Measurements from ENCODE around the gene LAMC3. TPM values are rescaled to one million over a fixed set of nuclear protein-coding genes. Genes with fewer than 3 reads are reported as not detected.
"Not testable (repeated sequence)": the region's sequence is repeated elsewhere in the genome, so short reads cannot be mapped to it uniquely, and the experiment has no call there.

LAMC3 gene
- total and polyA plus RNA-seq, 4 donors = 14.4 to 24.1 (median 17.8) TPM

DNA sequence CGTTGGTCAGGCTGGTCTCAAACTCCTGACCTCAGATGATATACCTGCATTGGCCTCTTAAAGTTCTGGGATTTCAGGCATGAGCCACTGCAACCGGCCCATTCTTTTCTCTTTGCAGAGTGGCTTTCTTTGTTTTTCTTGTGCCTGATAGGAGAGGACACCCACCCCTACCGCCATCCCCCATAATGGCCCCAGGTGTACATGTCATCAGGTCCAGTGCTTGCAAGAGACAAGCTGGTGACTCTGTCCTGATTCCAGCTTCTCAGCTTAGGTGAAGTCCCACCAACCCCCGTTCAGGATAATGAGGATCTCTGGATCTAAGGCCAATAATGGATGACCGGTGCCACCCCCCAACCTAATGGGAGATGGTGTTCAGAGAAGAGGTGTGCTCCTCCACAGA, 85.0 kb downstream of the LAMC3 start:
- Histone ChIP-seq H3K9me3 (ENCODE audit: control insufficient read depth, insufficient read depth, low read length) (no peaks in the 10 kb centered on the region), H3K27me3 (ENCODE audit: control insufficient read depth, insufficient read depth, low read length) (peaks cover 14% of the 10 kb centered on the region), H3K4me3 (ENCODE audit: low read depth, low read length) (no peak overlapping the region), H3K4me1 (ENCODE audit: control insufficient read depth, insufficient read depth, low read length) (peaks cover 56% of the 10 kb centered on the region), H3K36me3 (ENCODE audit: control insufficient read depth, insufficient read depth, low read length) (peaks cover 8% of the 10 kb centered on the region), H3K27ac (ENCODE audit: low read depth, low read length) (peak overlapping the region; percentile 15)
- WGBS (ENCODE audit: insufficient coverage) = 90% methylated on average over 2 of the region's 5 CpGs
- DNase-seq (ENCODE audit: low read depth in 4 of 6, low spot score in 6 of 6) = no peak

GRCh38 chr9:131094622-131095021, 85.6 kb downstream of the LAMC3 start:
- H3K36me3 ChIP-seq (ENCODE audit: control insufficient read depth, insufficient read depth, low read length) = peaks cover 8% of the 10 kb centered on the region
- H3K27me3 ChIP-seq (ENCODE audit: control insufficient read depth, insufficient read depth, low read length) = peaks cover 14% of the 10 kb centered on the region
- H3K4me3 ChIP-seq (ENCODE audit: low read depth, low read length) = no peak overlapping the region
- peaks cover 62% of the 10 kb centered on the region for H3K4me1 ChIP-seq (ENCODE audit: control insufficient read depth, insufficient read depth, low read length)
- no peaks in the 10 kb centered on the region for H3K9me3 ChIP-seq (ENCODE audit: control insufficient read depth, insufficient read depth, low read length)
- DNase-seq (ENCODE audit: low read depth in 4 of 6, low spot score in 6 of 6) = no peak
- 57% methylated on average over 12 of the region's 12 CpGs for WGBS (ENCODE audit: insufficient coverage)
- H3K27ac ChIP-seq (ENCODE audit: low read depth, low read length) = peak overlapping the region; percentile 15

DNA sequence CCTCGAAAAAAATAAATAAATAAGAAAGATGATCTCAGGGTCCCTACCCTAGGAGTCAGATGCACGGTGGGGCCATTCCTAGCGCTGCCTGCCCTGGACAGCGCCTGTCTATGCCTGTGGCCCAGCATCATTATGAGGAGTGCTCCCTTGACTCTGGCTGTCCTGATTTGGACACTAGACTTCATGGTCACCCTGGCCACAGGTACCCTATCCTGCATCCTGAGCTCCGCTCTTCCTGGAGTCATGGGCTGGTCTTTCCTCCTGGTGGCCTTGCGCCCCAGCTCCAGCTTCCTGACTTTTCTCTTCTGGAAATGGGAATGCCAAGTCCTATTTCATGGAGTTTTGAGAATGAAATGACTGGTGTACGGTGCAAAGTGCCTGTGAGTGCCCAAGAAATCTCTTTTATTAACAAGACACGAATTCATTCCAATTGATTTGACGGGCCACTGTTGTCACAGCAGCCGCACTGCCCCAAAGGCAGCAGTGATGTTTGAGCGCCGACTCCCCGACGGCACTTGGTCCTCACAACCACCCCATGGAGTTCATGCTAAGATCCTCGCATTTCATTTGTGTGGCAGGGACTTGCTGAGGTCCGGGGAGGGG, 86.8 kb downstream of the LAMC3 start:
- Histone ChIP-seq H3K27ac (ENCODE audit: low read depth, low read length) (peak overlapping the region; percentile 71), H3K9me3 (ENCODE audit: control insufficient read depth, insufficient read depth, low read length) (no peaks in the 10 kb centered on the region), H3K4me3 (ENCODE audit: low read depth, low read length) (peak overlapping the region; percentile 66), H3K4me1 (ENCODE audit: control insufficient read depth, insufficient read depth, low read length) (peaks cover 73% of the 10 kb centered on the region), H3K27me3 (ENCODE audit: control insufficient read depth, insufficient read depth, low read length) (peaks cover 14% of the 10 kb centered on the region), H3K36me3 (ENCODE audit: control insufficient read depth, insufficient read depth, low read length) (peaks cover 12% of the 10 kb centered on the region)
- no peak for DNase-seq (ENCODE audit: low read depth in 4 of 6, low spot score in 6 of 6)
- WGBS (ENCODE audit: insufficient coverage) = 29% methylated on average over 12 of the region's 16 CpGs

- Histone ChIP-seq H3K4me3 (ENCODE audit: low read depth, low read length) (peak within 1 kb of the TSS; percentile 66), H3K27ac (ENCODE audit: low read depth, low read length) (peak within 1 kb of the TSS; percentile 71), H3K9me3 (ENCODE audit: control insufficient read depth, insufficient read depth, low read length) (no peaks in the 10 kb centered on the region), H3K36me3 (ENCODE audit: control insufficient read depth, insufficient read depth, low read length) (peaks cover 10% of the 10 kb centered on the region), H3K27me3 (ENCODE audit: control insufficient read depth, insufficient read depth, low read length) (peaks cover 14% of the 10 kb centered on the region), H3K4me1 (ENCODE audit: control insufficient read depth, insufficient read depth, low read length) (peaks cover 72% of the 10 kb centered on the region)
- DNase-seq (ENCODE audit: low read depth in 4 of 6, low spot score in 6 of 6) = peak in 2 of 6 donors; percentile 78 to 85
- under 1% methylated on average over 76 of the region's 99 CpGs for WGBS (ENCODE audit: insufficient coverage)
These were observed 87.5 kb downstream of the LAMC3 start, which contains the start of gene AIF1L for GRCh38 chr9:131096269-131097125. Gene AIF1L (plus strand): TSS chr9:131096531. CDS start chr9:131096630, 99 bp downstream.

- peaks cover 10% of the 10 kb centered on the region for H3K36me3 ChIP-seq (ENCODE audit: control insufficient read depth, insufficient read depth, low read length)
- H3K27me3 ChIP-seq (ENCODE audit: control insufficient read depth, insufficient read depth, low read length) = peaks cover 14% of the 10 kb centered on the region
- peak overlapping the region; percentile 66 for H3K4me3 ChIP-seq (ENCODE audit: low read depth, low read length)
- H3K9me3 ChIP-seq (ENCODE audit: control insufficient read depth, insufficient read depth, low read length) = no peaks in the 10 kb centered on the region
- 19% methylated on average over 14 of the region's 19 CpGs for WGBS (ENCODE audit: insufficient coverage)
- peak overlapping the region; percentile 64 for H3K27ac ChIP-seq (ENCODE audit: low read depth, low read length)
- DNase-seq (ENCODE audit: low read depth in 4 of 6, low spot score in 6 of 6) = peak in 1 of 6 donors; percentile 49
- H3K4me1 ChIP-seq (ENCODE audit: control insufficient read depth, insufficient read depth, low read length) = peaks cover 75% of the 10 kb centered on the region
These were observed 88.4 kb downstream of the LAMC3 start for GRCh38 chr9:131097126-131097947.

DNA sequence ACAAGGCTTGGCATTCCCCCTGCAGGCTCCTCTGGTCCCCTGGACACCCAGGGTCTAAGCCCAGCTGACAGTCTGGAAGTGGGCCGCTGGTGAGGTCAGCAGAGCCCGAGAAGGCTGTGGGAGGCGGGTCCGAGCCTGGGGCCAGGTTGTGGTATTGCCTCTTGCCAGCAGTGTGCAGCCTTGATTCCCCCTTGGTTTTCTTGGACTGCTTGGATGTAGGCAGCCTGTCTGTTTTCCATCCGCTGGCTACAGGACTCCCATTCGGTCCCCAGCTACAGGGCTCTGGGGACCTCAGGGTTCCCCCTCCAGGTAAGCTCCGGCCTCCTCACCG, 88.9 kb downstream of the LAMC3 start:
- DNase-seq (ENCODE audit: low read depth in 4 of 6, low spot score in 6 of 6) = peak in 1 of 6 donors; percentile 57
- peaks cover 14% of the 10 kb centered on the region for H3K27me3 ChIP-seq (ENCODE audit: control insufficient read depth, insufficient read depth, low read length)
- peaks cover 10% of the 10 kb centered on the region for H3K36me3 ChIP-seq (ENCODE audit: control insufficient read depth, insufficient read depth, low read length)
- H3K27ac ChIP-seq (ENCODE audit: low read depth, low read length) = peak overlapping the region; percentile 64
- H3K9me3 ChIP-seq (ENCODE audit: control insufficient read depth, insufficient read depth, low read length) = no peaks in the 10 kb centered on the region
- H3K4me3 ChIP-seq (ENCODE audit: low read depth, low read length) = no peak overlapping the region
- peaks cover 75% of the 10 kb centered on the region for H3K4me1 ChIP-seq (ENCODE audit: control insufficient read depth, insufficient read depth, low read length)
- WGBS (ENCODE audit: insufficient coverage) = 49% methylated on average over 8 of the region's 8 CpGs

GRCh38 chr9:131098391-131099101, 89.6 kb downstream of the LAMC3 start:
- peak overlapping the region; percentile 64 for H3K27ac ChIP-seq (ENCODE audit: low read depth, low read length)

GRCh38 chr9:131099102-131099606, 90.2 kb downstream of the LAMC3 start:
- Histone ChIP-seq H3K27ac (ENCODE audit: low read depth, low read length) (no peak overlapping the region), H3K36me3 (ENCODE audit: control insufficient read depth, insufficient read depth, low read length) (peaks cover 14% of the 10 kb centered on the region), H3K9me3 (ENCODE audit: control insufficient read depth, insufficient read depth, low read length) (no peaks in the 10 kb centered on the region), H3K4me1 (ENCODE audit: control insufficient read depth, insufficient read depth, low read length) (peaks cover 74% of the 10 kb centered on the region), H3K27me3 (ENCODE audit: control insufficient read depth, insufficient read depth, low read length) (peaks cover 14% of the 10 kb centered on the region), H3K4me3 (ENCODE audit: low read depth, low read length) (no peak overlapping the region)
- peak in 1 of 6 donors; percentile 57 for DNase-seq (ENCODE audit: low read depth in 4 of 6, low spot score in 6 of 6)
- 66% methylated on average over 8 of the region's 8 CpGs for WGBS (ENCODE audit: insufficient coverage)

More at GRCh38 chr9:131098391-131099101, 89.6 kb downstream of the LAMC3 start:
- DNase-seq (ENCODE audit: low read depth in 4 of 6, low spot score in 6 of 6) = no peak
- Histone ChIP-seq H3K4me1 (ENCODE audit: control insufficient read depth, insufficient read depth, low read length) (peaks cover 74% of the 10 kb centered on the region), H3K27me3 (ENCODE audit: control insufficient read depth, insufficient read depth, low read length) (peaks cover 14% of the 10 kb centered on the region), H3K36me3 (ENCODE audit: control insufficient read depth, insufficient read depth, low read length) (peaks cover 10% of the 10 kb centered on the region), H3K4me3 (ENCODE audit: low read depth, low read length) (no peak overlapping the region), H3K9me3 (ENCODE audit: control insufficient read depth, insufficient read depth, low read length) (no peaks in the 10 kb centered on the region)
- 71% methylated on average over 13 of the region's 13 CpGs for WGBS (ENCODE audit: insufficient coverage)

DNA sequence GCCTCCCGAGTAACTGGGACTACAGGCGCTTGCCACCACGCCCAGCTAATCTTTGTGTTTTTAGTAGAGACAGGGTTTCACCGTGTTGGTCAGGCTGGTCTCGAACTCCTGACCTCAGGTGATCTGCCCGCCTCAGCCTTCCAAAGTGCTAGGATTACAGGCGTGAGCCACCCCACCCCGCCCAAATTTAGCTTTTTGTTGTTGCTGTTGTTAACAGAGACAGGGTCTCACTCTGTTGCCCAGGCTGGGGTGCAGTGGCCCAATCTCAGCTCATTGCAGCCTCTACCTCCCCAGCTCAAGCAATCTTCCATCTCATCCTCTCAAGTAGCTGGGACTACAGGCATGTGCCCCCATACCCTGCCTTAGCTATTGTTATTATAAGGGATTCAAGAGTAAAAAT, 90.9 kb downstream of the LAMC3 start:
- H3K9me3 ChIP-seq (ENCODE audit: control insufficient read depth, insufficient read depth, low read length); H3K4me3 ChIP-seq (ENCODE audit: low read depth, low read length); H3K27ac ChIP-seq (ENCODE audit: low read depth, low read length); DNase-seq (ENCODE audit: low read depth in 4 of 6, low spot score in 6 of 6); H3K27me3 ChIP-seq (ENCODE audit: control insufficient read depth, insufficient read depth, low read length): not testable (repeated sequence)
- Histone ChIP-seq H3K36me3 (ENCODE audit: control insufficient read depth, insufficient read depth, low read length) (peaks cover 14% of the 10 kb centered on the region), H3K4me1 (ENCODE audit: control insufficient read depth, insufficient read depth, low read length) (peaks cover 73% of the 10 kb centered on the region)
- WGBS (ENCODE audit: insufficient coverage) = 94% methylated on average over 8 of the region's 8 CpGs
